ENCODE data around the gene RHOT1.
"Not testable (repeated sequence)": the region's sequence is repeated elsewhere in the genome, so short reads cannot be mapped to it uniquely, and the experiment has no call there.

The RHOT1 gene

GRCh38 chr17:32159586-32160438 lies 17.5 kb downstream of the RHOT1 start:
- DNase-seq (ENCODE audit: low read depth), result no peak

DNA sequence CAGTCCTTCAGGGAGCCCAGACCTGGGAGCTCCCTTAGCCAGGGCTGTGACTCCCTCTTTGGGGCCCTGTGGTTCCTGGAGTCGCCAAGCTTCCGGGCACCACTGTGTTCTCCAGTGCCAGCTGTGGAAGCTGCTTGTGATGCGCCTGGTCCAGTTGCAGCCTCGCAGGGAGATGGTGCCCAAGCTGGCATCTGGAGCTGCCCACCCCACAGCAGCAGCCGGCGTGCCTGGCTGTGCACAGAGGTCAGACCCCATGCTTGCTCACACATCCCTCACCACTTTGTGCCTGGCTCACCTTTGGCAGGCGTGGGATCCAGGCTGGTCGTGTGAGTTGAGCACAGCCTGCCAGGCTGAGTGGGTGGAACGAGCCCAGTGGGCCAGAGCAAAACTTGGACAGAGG lies 18.2 kb downstream of the RHOT1 start:
- no peak for DNase-seq (ENCODE audit: low read depth)

- no peak for DNase-seq (ENCODE audit: low read depth)
These were observed 18.7 kb downstream of the RHOT1 start for GRCh38 chr17:32161029-32161428.

DNA sequence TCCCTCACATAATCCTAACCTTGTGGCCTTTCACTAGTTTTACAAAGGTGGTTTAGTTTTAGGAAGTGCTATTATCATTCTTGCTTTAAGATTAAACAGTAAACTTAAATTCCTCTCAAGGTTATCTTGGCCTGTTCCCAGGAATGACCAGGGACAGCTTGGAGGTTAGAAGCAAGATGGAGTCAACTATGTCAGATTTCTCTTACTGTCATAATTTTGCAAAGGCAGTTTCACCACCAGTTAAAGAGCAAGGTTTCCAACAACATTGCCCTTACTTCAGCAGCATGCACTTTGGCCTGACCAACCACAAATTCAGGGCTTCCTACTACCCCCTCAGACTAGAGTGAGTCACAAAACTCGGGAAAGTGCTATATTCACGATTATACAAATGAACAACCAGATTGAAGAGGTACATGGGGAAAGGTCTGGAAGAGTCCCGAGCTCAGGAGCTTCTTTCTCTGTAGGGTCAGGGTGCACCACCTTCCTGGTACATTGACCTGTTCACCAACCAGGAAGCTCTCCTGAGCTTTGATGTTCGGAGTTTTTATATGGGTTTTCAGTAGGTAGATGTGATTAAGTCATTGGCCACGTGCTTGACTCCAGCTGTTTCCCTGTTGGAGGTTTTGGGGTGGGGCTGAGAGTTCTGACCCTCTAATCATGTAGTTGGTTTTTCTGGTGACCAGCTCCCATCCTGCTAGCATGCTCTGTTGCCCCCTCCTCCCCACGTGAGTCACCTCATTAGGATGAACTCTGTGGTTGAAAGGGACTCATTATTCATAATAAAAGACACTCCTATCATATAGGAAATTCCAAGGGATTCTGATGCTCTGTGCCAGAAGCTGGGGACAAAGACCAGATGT lies 19.4 kb downstream of the RHOT1 start:
- DNase-seq (ENCODE audit: low read depth), result no peak

GRCh38 chr17:32174889-32175288 lies 32.6 kb downstream of the RHOT1 start:
- no peak for DNase-seq (ENCODE audit: low read depth)

DNA sequence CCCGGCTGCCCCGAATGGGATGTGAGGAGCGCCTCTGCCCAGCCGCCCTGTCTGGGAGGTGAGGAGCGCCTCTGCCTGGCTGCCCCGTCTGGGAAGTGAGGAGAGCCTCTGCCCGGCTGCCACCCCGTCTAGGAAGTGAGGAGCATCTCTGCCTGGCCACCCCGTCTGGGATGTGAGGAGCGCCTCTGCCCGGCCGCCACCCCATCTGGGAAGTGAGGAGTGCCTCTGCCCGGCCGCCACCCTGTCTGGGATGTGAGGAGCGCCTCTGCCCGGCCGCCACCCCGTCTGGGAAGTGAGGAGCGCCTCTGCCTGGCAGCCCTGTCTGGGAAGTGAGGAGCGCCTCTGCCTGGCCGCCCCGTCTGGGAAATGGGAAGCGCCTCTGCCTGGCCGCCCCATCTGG lies 36.4 kb downstream of the RHOT1 start:
- DNase-seq (ENCODE audit: low read depth), result not testable (repeated sequence)

DNA sequence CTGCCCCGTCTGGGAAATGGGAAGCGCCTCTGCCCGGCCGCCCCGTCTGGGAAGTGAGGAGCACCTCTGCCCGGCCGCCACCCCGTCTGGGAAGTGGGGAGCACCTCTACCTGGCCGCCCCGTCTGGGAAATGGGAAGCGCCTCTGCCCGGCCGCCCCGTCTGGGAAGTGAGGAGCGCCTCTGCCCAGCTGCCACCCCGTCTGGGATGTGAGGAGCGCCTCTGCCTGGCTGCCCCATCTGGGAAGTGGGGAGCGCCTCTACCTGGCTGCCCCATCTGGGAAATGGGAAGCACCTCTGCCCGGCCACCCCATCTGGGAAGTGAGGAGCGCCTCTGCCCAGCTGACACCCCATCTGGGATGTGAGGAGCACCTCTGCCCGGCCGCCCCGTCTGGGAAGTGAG lies 36.8 kb downstream of the RHOT1 start:
- DNase-seq (ENCODE audit: low read depth), result not testable (repeated sequence)

- not testable (repeated sequence) for DNase-seq (ENCODE audit: low read depth)
These were observed 37.2 kb downstream of the RHOT1 start for GRCh38 chr17:32179526-32179925.

DNA sequence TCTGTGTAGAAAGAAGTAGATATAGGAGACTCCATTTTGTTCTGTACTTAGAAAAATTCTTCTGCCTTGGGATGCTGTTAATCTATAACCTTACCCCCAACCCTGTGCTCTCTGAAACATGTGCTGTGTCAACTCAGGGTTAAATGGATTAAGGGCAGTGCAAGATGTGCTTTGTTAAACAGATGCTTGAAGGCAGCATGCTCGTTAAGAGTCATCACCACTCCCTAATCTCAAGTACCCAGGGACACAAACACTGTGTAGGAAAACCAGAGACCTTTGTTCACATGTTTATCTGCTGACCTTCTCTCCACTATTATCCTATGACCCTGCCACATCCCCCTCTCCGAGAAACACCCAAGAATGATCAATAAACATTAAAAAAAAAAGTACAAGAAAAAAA lies 38.0 kb downstream of the RHOT1 start:
- not testable (repeated sequence) for DNase-seq (ENCODE audit: low read depth)

DNA sequence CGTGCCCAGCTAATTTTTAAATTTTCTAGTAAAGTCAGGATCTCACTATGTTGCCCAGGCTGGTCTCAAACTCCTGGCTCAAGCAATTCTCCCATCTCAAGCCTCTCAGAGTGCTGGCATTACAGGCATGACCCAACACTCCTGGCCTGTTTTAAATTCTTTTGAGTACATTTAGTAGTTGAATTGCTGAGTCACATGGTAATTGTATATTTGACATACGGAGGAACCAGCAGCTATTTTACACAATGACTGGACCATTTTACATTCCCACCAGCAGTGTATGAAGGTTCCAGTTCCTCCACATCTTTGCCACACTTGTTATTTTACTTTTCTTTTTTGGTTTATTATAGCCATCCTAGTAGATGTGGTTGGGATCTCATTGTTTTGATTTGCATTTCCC lies 43.6 kb downstream of the RHOT1 start:
- no peak for DNase-seq (ENCODE audit: low read depth)

DNA sequence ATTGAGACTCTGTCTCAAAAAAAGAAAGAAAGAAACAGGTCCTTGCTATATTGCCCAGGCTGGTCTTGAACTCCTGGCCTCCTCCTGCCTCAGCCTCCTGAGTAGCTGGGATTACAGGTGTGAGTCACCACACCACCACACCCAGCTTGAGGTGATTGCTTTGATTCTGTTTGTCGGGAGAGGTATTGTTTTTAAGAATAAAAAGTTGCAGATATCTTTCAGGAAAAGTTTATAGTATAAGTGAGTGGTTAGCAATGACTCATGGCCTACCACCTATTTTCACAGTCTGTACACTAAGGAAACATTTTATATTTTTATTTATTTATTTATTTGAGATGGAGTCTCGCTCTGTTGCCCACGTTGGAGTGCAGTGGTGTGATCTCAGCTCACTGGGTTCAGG lies 45.0 kb downstream of the RHOT1 start:
- no peak for DNase-seq (ENCODE audit: low read depth)

- DNase-seq (ENCODE audit: low read depth), result no peak
These were observed 47.0 kb downstream of the RHOT1 start for GRCh38 chr17:32189343-32189742.

DNA sequence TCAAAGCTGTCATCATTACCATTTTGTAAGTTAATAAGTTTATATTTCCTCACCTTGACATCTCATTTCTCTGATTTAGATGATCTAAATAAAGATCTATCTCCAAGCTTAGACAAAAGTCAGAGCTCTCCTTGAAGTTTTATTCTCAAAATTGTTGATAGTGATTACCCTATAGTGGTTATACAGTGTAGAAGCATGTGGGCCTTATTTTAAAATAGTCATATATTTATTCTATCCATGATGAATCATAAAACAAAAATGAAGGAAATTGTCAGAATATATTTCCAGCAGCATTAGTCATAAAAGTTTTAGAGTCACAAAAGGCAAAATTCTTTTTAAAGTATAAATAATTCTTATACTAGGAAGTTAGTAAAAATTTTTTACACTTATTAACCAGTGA lies 49.0 kb downstream of the RHOT1 start:
- no peak for DNase-seq (ENCODE audit: low read depth)

DNA sequence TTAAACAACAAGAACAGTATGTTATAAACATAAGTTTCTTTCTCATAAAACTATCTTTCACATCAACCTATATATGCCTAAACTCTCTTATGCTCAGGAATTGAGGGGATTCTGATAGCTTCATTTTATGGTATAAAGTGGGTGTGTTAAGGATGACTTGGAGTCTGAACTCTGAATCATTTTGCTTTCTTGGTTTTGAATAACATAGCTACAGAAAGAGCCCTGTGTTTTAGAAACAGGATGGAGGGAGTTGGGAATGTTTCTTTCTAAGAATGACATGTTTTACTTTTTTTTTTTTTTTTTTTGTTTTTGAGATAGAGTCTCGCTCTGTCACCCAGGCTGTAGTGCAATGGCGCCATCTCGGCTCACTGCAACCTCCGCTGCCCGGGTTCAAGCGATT lies 50.1 kb downstream of the RHOT1 start:
- no peak for DNase-seq (ENCODE audit: low read depth)

DNA sequence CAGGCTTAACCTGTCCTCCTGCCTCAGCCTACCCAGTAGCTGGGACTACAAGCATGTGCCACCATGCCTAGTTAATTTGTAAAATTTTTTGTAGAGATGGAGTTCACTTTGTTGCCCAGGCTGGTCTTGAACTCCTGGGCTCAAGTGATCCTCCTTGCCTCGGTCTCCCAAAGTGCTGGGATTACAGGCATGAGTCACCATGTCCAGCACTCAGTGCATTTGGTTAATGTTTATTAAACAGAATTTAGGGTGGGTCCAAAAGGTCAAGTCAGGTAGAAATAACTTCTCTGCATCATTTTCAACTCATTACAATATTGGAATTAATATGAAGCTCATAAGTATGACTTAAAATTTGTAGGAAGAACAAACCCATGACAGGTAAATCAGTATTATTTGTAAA lies 55.7 kb downstream of the RHOT1 start:
- no peak for DNase-seq (ENCODE audit: low read depth)

DNA sequence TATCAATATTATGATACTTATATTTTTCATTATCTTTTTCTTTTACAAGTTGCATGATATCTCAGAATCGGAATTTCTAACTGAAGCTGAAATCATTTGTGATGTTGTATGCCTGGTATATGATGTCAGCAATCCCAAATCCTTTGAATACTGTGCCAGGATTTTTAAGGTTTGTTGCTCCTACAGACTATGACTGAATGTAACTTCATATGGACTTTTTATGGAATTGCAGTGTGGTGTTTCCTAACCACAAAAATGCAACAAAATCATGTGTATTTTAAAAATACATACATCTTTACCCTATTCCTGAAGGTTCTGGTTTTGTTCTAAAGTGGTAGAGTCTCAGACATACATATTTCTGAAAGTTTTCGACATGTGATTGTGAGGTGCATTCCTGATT lies 64.6 kb downstream of the RHOT1 start:
- no peak for DNase-seq (ENCODE audit: low read depth)

DNA sequence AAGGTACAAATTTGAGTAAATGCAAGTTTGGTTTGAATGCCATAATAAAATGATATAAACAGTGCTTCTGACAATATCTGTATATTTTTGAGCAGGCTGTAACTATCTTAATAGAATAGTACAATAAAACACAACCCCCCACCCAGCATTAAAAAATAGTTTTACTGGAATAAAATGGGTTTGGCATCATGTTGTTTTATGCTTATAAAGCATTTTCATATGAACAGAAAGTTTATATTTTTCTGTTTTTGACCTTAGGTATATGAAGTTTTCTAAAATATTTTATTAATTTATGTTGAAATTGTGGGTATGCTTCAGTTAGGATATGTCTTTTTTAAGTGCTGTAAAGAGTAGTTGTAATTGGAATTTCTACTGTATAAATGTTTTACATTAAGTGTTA lies 66.1 kb downstream of the RHOT1 start:
- DNase-seq (ENCODE audit: low read depth), result no peak

DNA sequence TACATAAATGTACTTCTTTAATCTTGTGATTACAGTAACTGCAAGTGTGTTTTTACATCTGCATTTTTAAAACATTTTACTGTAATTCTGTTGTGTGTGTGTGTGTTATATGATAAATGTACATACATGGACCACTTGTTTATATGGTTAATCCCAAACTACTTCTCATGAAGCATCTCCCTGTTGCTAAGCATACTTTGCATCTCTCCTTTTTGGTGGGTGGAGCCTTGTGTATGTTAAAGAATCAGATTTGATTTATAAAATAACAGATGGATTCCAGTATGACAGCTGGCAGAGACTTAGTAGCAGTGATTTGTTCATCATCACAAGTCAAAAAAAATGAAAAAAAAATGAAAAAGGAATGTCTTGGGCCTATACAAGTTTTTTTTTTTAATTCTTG lies 67.3 kb downstream of the RHOT1 start:
- no peak for DNase-seq (ENCODE audit: low read depth)

- DNase-seq (ENCODE audit: low read depth), result no peak
These were observed 69.4 kb downstream of the RHOT1 start for GRCh38 chr17:32211671-32212070.

DNA sequence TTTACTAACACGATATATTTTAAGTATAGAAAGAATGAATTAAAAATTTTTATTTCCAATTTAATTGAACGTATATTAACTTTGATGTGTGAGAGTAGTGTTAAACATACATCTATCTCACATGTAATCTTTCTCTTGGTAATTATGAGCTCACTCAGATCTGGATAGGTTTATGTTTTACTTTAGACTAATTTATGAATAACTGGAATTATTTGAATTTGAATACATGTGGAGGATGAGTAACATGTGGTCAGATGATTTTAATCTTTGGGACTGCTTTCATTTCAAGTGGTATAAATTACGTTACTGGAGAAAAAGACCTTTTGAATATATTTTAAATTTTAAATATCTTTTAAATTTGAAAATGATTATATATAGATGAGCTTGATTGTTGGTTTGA lies 73.4 kb downstream of the RHOT1 start:
- DNase-seq (ENCODE audit: low read depth), result no peak

DNA sequence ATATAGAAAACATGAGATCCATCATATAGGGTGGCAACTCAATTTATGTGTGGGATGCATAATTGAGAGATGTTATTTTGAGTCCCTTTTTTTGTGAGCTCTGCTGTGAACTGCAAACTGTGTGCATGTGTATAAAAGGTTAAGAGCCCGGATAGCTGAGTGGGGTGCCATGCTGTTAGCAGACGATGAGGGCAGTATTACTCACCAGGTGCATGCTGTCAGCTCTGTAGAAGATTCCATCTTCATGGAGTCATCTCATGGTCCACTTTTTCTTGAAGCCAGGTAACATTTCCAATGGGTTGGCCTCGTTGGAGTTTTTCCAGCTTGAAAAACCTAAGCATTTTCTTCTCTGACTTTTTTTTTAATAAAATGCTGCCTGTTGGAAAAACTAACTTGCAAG lies 80.3 kb downstream of the RHOT1 start:
- no peak for DNase-seq (ENCODE audit: low read depth)

GRCh38 chr17:32223703-32224102 lies 81.4 kb downstream of the RHOT1 start:
- DNase-seq (ENCODE audit: low read depth), result no peak

GRCh38 chr17:32226886-32227285 lies 84.6 kb downstream of the RHOT1 start:
- DNase-seq (ENCODE audit: low read depth), result no peak
